Heart left ventricle (tissue), 16 donors: Measurements from ENCODE around the gene DTX2. TPM values are rescaled to one million over a fixed set of nuclear protein-coding genes. Genes with fewer than 3 reads are reported as not detected.
A peak's percentile ranks its signal among the peaks of the same experiment; 100 is the strongest.
"Not testable (repeated sequence)": the region's sequence is repeated elsewhere in the genome, so short reads cannot be mapped to it uniquely, and the experiment has no call there.

Experiments used
- ATAC-seq, 4 donors: fragments of 200-7000 bp; cut with Tn5 transposase; one replicate each; pipeline ENCODE4 v1.9.1; 2020 to 2022; ENCODE audit warnings: moderate library complexity in 4 of 4, mild to moderate bottlenecking in 3 of 4, moderate number of reproducible peaks in 1 of 4
- DNase-seq, 5 donors: peaks; one replicate each; pipeline ENCODE4 v3.0.0-alpha.2; 2020
- H3K27ac ChIP-seq, 12 donors: fragments of 200-600 bp; sonication (generic) in 4 of 12; one replicate each; pipeline versions ENCODE4 v1.5.0 to v1.8.0; 2016 to 2022; ENCODE audit warnings: mild to moderate bottlenecking in 2 of 12
- H3K27me3 ChIP-seq, 9 donors: fragments of 200-600 bp; sonication (generic) in 2 of 9; one replicate each; pipeline versions ENCODE4 v1.5.1 to v1.8.0; 2016 to 2022; ENCODE audit warnings: mild to moderate bottlenecking in 3 of 9
- H3K36me3 ChIP-seq, 9 donors: fragments of 200-600 bp; sonication (generic) in 2 of 9; one replicate each; pipeline versions ENCODE4 v1.5.0 to v1.8.0; 2018 to 2022; ENCODE audit warnings: mild to moderate bottlenecking in 2 of 9
- H3K4me1 ChIP-seq, 12 donors: fragments of 200-600 bp; sonication (generic) in 4 of 12; one replicate each; pipeline versions ENCODE4 v1.5.0 to v1.8.0; 2016 to 2022; ENCODE audit warnings: mild to moderate bottlenecking in 3 of 12
- H3K4me3 ChIP-seq, 12 donors: fragments of 200-600 bp; sonication (generic) in 4 of 12; one replicate each; pipeline versions ENCODE4 v1.5.0 to v1.8.0; 2017 to 2022; ENCODE audit warnings: mild to moderate bottlenecking in 9 of 12, moderate library complexity in 4 of 12
- H3K9me3 ChIP-seq, 12 donors: fragments of 200-600 bp; sonication (generic) in 4 of 12; one replicate each; pipeline versions ENCODE4 v1.5.0 to v1.8.0; 2016 to 2022; ENCODE audit warnings: mild to moderate bottlenecking in 1 of 12
- CTCF ChIP-seq, 12 donors: fragments of 200-600 bp; sonication (generic) in 4 of 12; IDR thresholded peaks; one replicate each; pipeline versions ENCODE4 v1.5.0 to v1.8.0; 2018 to 2022; ENCODE audit warnings: antibody characterized with exemption in 12 of 12, mild to moderate bottlenecking in 5 of 12
- POLR2A ChIP-seq, 2 donors: fragments of 450-650 bp; IDR thresholded peaks; one replicate each; pipeline ENCODE4 v1.6.1; 2017; ENCODE audit warnings: antibody characterized with exemption in 2 of 2, mild to moderate bottlenecking in 2 of 2, moderate library complexity in 2 of 2
- WGBS, 4 donors: extraction: QIAGEN DNeasy Blood & Tissue Kit in 2 of 4; methylation state at CpG; one replicate each; pipeline versions ENCODE4 v1.1.5 to v1.1.7; 2013 to 2018; 5-methylcytosine and 5-hydroxymethylcytosine counted together
- intact Hi-C, 10 donors: fragments of 100-400 bp; cut with DNase I; formaldehyde crosslinking; loops; one replicate each; pipeline versions ENCODE4 v1.11.1 to v1.14.2; 2022
- long read RNA-seq, 3 donors: library from polyadenylated mRNA; unstranded; transcript quantifications; one replicate each; pipeline ENCODE4 v2.0.0, GENCODE V29; 2020 to 2021
- polyA plus RNA-seq, 2 donors: library from polyadenylated mRNA; stranded (reverse); fragments of 200-250 nt; gene quantifications; one replicate each; pipeline ENCODE4 v1.2.3, GENCODE V29; 2013
- total RNA-seq, 9 donors: library from RNA; depleted of rRNA in 2 of 9; stranded (reverse); fragments of >200 nt in 2 of 9; fragmentation: NEBNext Ultra II Directional in 3 of 9; extraction: Animal tissue kit (Norgen Biotek cat#: 25700) in 3 of 9; gene quantifications; one replicate each; pipeline versions ENCODE4 v1.1.0 to v1.2.4, GENCODE V29; 2016 to 2023
- donor health status: ischemic (EF 13 %, LVEDD 7.1; RV severe dilation, severe dysfunction).
- donor health status: healthy with polysubstance abuse.
- donor health status: DM: no; HTN: yes; CAD: no.
- donor health status: DM: no; HTN: no; CAD: no.
- donor health status: ischemic (EF 25% LVEDD 6.9; RV normal size, moderate dysfunction).
- donor health status: ischemic (EF 25% LVEDD 5.7; RV mildly dilated, moderate dysfunction).
- donor health status: healthy.
- donor health status: DM: yes; HTN: yes; CAD: no.
- donor health status: ischemic (EF 35%, LVEDD 5.7; RV mildly dilated, moderate dysfunction).
- donor health status: nonischemic (EF 11% LVEDD 7.7; RV severe dilation, severe dysfunction).
- donor health status: DM: yes; HTN: yes; CAD: no.
- donor health status: PGD.
- donor health status: ischemic (EF 29% LVEDD 5.4; RV normal size, mild dysfunction).
- donor health status: nonischemic (EF 23%, LVEDD 6.1; RV moderate dilation, normal function).

DTX2 gene
- total RNA-seq (10 to 100 TPM in 4 of 9 donors, 1 to 10 TPM in 5; 6.2 to 23.0 (median 8.8) TPM), polyA plus RNA-seq (10 to 100 TPM; 13.8 to 14.6 TPM)
- long read RNA-seq, donor 1, partial matches to known transcripts, result 1 of 6 reads
- long read RNA-seq, donor 1, other reads (novel, unspliced or antisense), result 5 of 6 reads
- long read RNA-seq, donor 2, partial matches to known transcripts, result 17 of 30 reads
- long read RNA-seq, donor 2, other reads (novel, unspliced or antisense), result 10 of 30 reads
- long read RNA-seq, donor 3, partial matches to known transcripts, result 3 of 8 reads
- long read RNA-seq, donor 3, other reads (novel, unspliced or antisense), result 4 of 8 reads

DNA sequence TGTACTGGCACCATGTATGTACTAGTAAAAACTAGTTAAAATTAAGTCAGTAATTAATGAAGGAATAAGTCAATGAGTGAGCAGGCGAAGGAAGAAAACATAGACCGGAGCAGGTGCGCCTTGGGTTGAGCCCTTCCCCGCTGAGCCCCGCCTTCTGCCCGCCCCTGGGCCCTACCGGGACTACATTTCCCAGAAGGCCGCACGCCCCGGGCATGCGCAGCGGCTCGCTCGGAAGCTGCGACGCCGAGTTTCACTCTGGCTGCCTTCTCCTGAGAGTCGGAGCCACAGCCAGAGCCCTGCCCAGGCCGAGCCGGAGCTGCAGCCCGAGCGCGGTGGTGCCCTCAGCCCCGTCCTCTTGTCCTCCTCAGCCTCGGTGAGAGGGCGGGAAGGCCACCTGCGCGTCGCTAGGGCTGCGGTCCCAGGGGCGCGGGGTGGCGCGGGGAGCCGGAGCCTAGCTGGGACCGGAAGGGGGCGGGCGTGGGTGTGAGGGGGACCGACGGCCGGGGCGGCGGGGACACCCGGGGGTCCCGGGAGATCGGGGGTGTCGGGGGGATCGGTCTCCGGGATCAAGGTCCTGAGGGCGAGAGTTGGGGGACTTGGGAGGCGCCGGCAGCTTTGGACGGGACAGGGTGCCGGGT is at the start of gene DTX2:
Gene DTX2 (plus strand): TSS at position 246 of the 638 bp plus-strand sequence. CDS start 18,801 bp downstream, outside the sequence.
- H3K36me3 ChIP-seq, H3K27me3 ChIP-seq, H3K4me1 ChIP-seq, intact Hi-C loops, H3K9me3 ChIP-seq: not testable (repeated sequence)
- Histone ChIP-seq H3K27ac (peak within 1 kb of the TSS in 7 of 12 donors; percentile 42 to 77 (median 68)), H3K4me3 (peak within 1 kb of the TSS in 11 of 12 donors; percentile 52 to 64 (median 57))
- peak; percentile 94 to 98 (median 98) for ATAC-seq
- 0 to 1% methylated on average over 19 to 20 of the region's 54 CpGs; no CpG with 5 or more reads in 2 of the 4 donors for WGBS, 4 donors
- peak in 3 of 5 donors; percentile 29 to 69 (median 33) for DNase-seq

DNA sequence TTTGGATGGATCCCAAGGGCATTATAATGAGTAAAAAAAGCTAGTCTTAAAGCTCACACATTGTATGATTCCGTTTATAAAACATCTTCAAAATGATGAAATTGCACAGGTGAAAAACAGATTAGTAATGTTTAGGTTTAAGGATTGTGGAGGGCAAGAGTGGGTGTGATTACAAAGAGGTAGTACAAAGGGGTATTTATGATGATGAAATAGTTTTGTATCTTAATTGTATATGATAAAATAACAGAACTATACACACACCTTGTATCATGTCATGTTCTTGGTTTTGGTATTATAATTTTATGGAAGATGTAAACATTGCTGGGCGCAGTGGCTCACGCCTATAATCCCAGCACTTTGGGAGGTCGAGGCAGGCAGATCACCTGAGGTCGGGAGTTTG is 49.3 kb upstream of the DTX2 start:
- Histone ChIP-seq H3K36me3 (no peaks in the 10 kb centered on the region), H3K27me3 (peaks cover 0 to 6% (median 0%) of the 10 kb centered on the region in 9 donors), H3K4me3 (no peak overlapping the region), H3K4me1 (no peaks in the 10 kb centered on the region), H3K27ac (no peak overlapping the region), H3K9me3 (no peaks in the 10 kb centered on the region)
- TF ChIP-seq POLR2A (IDR thresholded peaks at IDR 0.05) (no peak), CTCF (IDR thresholded peaks at IDR 0.05) (no peak)
- ATAC-seq (no peak), DNase-seq (no peak)
- 81 to 87% (median 82%) methylated on average over 5 of the region's 5 CpGs for WGBS, 4 donors
- intact Hi-C loops, result no loop called here

DNA sequence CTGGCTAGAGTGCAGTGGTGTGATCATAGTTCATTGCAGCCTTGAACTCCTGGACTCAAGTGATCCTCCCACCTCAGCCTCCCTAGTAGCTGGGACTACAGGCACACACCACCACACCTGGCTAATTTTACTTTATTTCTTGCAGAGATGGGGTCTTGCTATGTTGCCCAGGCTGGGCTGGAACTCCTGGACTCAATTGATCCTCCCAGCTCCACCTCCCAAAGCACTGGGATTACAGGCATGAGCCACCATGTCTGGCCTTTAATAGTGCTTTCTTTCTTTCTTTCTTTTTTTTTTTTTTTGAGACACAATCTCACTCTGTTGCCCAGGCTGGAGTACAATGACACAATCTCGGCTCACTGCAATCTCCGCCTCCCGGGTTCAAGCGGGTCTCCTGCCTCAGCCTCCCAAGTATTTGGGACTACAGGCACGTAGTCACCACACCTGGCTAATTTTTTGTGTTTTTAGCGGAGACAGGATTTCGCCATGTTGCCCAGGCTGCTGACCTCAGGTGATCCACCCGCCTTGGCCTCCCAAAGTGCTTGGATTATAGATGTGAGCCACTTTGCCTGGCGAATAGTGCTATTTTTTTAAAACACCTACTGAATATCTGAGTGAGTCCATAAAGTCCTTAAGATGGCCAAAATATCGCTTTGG is 43.7 kb upstream of the DTX2 start:
- WGBS, 4 donors, result 91 to 96% (median 93%) methylated on average over 8 to 10 of the region's 10 CpGs
- intact Hi-C loops, H3K36me3 ChIP-seq, ATAC-seq, H3K4me1 ChIP-seq, H3K27ac ChIP-seq, H3K27me3 ChIP-seq, H3K4me3 ChIP-seq: not testable (repeated sequence)
- peak in 1 of 5 donors; percentile 4 for DNase-seq
- peaks cover 0 to 11% (median 0%) of the 10 kb centered on the region in 12 donors for H3K9me3 ChIP-seq

- H3K4me3 ChIP-seq, H3K27ac ChIP-seq, intact Hi-C loops, ATAC-seq, H3K4me1 ChIP-seq, H3K27me3 ChIP-seq, H3K36me3 ChIP-seq: not testable (repeated sequence)
- peak in 1 of 5 donors; percentile 9 for DNase-seq
- H3K9me3 ChIP-seq, result peaks cover 0 to 11% (median 0%) of the 10 kb centered on the region in 12 donors
- 71 to 90% (median 81%) methylated on average over 6 of the region's 6 CpGs for WGBS, 4 donors
Measured at GRCh38 chr7:76421097-76421496, 40.4 kb upstream of the DTX2 start.

- WGBS, 4 donors, result 59 to 77% (median 66%) methylated on average over 15 of the region's 15 CpGs
- no peak for TF ChIP-seq CTCF (IDR thresholded peaks at IDR 0.05)
- TF ChIP-seq POLR2A (IDR thresholded peaks at IDR 0.05), result no peak
- no peaks in the 10 kb centered on the region for H3K36me3 ChIP-seq
- peaks cover 0 to 13% (median 0%) of the 10 kb centered on the region in 12 donors for H3K4me1 ChIP-seq
- intact Hi-C loops, result no loop called here
- no peak for DNase-seq
- H3K9me3 ChIP-seq, result peaks cover 0 to 11% (median 0%) of the 10 kb centered on the region in 12 donors
- no peak for ATAC-seq
- H3K27ac ChIP-seq, result no peak overlapping the region
- no peaks in the 10 kb centered on the region for H3K27me3 ChIP-seq
- no peak overlapping the region for H3K4me3 ChIP-seq
Measured at GRCh38 chr7:76423666-76424412, 37.7 kb upstream of the DTX2 start.
